Tongue (tissue), 2 donors: ENCODE data around the gene NCDN. TPM values are rescaled to one million over a fixed set of nuclear protein-coding genes. Genes with fewer than 3 reads are reported as not detected.

Source experiments
- DNase-seq: peaks from one replicate; pipeline ENCODE4 v3.0.0-alpha.2; 2015
- total RNA-seq: library from RNA; depleted of rRNA; stranded (reverse); fragments of >200 nt; gene quantifications from one replicate; pipeline ENCODE4 v1.2.3, GENCODE V29; 2014

NCDN gene
- total RNA-seq, 1 donor from 2014 or later = 16.1 TPM

DNA sequence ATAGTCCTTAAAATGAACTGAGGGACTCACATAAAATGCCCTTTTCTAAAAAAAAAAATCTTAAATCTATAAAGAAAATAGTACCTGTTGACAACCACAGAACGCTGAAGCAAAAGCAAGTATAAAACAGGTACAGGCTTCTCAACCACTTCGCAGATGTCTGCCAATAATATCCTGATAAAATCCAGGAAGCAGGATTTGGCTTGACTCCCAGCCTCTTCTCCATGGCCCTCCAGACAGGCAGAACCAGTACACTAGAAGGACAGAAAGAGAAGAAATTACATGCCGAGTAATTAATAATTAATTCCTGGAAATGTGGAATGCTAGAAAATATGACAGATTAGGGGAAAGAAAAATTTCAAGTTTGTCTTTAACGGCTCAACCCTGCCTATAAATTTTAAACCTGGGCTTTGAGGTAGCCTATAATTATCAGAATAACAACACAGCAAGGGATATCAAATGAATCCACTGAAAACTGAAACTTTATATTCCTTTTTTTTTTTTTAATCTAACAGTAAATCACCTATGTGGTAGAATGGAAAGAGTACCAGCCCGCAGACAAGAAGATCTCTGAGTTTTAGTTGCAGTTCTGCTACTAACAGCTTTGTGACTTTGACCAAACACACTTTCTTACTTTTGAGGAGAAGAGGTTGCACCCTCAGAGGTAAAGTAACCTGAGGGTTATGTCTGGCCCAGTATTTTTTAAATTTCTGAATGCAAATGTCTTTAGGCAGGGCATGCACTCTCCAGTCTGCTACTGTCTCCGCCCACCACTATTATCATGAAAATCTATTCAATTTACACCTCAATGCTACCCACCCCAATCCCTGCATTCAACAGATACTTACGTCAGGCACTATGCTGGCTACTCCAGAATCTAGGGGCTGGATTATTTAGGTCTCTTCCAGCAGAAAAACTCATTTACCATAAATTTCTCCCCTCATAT is 3.1 kb upstream of the NCDN start:
- DNase-seq = no peak

DNA sequence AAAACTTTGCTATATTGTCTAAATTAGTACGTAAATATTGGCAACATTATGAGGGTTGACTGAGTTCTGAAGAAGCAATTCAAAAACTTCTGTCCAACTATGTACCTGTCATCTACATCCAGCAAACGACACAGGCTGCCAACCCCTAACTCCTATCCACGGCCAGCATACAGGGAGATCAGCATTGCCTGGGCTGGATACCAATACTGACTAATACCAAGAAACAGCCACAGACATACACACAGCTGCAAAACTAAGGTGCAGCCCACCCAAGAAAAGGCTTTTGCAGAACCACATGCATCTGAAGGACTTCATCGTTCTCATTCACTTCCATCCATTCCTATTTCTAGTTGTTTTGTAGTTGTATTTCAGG is 2.4 kb upstream of the NCDN start:
- DNase-seq = peak; percentile 18

DNA sequence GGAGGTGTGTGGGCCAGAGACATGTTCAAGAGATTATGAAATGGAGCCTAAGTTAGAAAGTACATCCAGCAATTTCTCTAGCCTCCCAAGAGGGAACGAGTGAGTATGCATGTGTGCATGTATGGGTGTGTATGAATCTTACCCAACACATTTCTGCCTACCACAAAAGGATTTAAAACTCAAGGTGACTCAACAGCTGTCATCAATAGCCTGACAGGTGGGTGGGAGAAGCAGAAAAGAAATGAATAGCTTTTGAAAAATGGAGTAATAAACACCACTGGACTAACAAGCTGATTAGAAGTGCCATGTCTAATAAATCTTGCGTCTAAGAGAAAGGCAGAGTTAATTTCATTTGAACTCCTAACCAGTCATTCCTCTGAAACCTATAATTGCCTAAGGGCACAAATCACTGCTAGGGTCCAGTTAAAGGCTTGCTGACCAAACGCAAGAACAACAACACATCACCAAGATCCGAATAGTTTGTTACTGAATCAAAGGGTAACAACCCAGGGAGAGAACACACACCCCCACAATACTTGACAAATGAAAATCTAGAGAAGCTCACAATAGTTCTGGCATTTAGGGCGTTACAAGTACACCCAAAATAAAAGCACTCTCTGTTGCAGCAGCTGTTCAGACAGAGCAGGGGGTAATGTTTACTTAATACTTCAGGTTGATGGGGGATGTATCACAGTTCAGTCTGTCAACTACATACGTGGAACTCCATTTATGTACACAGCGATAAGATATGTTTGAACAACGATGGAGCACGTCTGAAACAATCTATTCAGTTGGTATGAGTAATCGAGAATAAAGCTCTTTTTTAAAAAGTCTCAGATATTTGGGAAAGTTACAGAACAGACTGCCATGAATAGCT is 1.8 kb upstream of the NCDN start:
- peak; percentile 31 for DNase-seq

DNA sequence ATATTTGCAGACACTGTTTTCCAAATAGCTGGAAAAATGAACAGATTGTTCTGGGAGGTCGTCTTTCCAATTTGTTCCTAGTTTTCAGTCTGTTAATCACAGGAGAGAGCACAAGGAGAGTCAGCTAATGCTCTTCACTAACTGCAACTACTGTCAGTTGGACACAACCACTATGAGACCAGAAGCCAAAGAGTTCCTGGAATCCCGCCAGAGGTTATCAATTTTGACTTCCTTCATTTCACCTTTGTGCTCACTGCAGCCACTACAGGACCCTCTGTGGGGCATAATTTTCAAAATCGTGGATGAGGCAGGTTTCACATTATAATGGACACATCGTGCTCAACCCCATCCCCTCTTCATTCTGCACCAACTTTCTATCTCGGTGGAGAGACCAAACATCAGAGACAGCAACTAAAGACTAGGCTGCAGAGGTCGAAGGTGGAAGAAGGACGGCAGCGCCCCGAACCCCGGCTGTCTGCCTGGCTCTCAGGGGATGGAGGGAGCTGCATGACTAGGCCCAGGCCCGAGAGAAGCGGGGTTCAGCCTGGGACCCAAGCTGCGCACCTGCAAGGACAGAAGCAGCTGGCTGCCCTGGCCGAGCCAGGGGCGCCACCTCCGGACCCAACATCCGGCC is 998 bp upstream of the NCDN start:
- no peak for DNase-seq

DNA sequence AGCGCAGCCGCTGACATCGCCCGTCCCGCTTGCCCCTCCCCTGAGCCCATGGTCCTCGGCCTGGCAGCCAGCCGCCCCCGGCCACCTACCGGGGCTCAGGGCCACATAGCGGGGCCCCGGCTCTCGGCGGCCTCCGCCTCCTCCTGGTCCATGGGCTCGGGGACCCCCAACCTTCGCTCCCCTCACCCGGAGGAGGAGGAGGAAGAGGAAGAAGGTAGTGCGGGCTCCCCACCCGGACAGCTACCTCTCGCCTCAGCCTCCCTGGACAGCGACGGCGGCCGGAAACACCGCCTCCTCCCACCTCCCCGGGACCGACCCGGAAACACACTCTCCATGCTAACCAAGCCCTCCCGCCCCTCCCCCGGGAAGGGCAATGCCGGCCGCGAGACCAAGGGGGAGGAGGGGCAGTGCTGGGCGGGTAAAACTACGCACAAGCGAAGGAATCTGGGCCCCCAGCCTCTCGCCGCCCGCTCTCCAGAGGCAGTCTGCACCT is 435 bp upstream of the NCDN start, which contains the start of gene KIAA0319L:
Gene KIAA0319L (minus strand): TSS at position 286 of the 493 bp plus-strand sequence. CDS start 2,912 bp downstream, outside the sequence.
- no peak for DNase-seq

DNA sequence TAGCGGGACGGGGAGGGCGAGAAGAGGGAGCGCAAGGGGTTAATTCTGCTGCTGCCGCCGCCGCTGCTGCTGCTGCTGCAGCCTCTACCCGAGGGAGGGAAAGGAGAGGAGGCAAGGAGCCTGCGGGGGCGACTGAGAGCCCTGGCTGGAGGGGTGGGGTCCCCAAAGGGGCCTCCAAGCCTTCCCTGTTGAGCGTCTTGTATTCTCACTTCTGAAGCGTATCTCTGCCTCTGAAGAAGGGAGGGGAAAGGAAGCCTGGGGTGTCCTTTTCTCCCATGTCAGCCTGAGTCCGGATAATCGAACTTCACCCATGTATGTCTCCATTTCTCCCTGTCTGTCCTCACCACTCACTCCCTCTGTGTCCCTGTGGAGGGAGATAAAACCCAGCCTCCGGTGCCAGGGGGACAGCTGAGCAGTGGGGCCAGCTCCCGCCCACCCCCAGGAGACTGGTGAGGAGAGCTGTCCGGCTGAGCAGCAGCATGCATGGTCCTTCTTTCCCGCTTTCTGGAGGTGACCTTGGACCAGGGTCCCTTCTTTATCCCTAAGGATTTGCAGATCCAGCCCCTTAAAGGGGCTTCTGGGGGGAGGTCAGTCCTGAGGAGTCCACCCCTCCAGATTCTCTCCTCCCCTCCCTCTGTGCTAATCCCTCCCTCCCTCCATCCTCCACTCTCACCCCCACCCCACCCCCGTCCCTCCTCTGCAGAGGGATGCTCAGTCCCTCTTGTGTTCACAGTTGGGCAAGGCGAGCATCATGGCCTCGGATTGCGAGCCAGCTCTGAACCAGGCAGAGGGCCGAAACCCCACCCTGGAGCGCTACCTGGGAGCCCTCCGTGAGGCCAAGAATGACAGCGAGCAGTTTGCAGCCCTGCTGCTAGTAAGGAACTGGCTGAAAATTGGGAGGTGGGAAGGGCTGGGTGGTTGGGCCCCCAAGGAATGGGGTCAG is 1.0 kb downstream of the NCDN start:
- peak; percentile 45 for DNase-seq

DNA sequence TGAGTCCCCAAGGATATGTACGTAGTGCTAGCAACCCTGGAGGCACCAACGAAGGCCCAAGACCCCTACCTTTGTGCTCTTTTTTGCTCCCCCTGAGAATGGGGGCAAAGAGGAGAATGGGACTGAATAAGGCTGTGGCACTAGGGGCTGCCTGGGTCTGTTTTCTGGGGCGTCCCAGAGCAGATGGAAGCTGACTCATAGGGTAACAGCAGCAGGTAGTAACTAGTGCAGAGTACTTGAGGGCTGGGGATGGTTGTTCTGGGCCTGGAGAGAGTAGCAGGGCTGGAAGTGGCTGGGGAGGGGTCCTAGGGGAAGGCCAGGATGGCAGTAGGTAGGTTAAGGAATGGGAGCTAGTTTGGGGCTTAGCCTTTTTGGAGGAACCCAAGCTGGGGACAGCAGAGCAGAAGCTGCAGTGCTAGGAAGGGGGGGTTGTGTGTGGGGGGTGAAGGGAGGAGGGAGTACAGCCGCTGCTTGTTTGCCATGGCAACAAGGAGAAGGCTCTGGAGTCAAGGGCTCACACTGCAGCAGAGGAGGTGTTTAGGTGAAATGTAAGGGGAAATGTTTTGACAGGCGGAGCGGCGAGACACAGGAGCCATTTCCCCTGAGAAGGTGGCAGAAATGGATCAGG is 1.8 kb downstream of the NCDN start:
- no peak for DNase-seq

DNA sequence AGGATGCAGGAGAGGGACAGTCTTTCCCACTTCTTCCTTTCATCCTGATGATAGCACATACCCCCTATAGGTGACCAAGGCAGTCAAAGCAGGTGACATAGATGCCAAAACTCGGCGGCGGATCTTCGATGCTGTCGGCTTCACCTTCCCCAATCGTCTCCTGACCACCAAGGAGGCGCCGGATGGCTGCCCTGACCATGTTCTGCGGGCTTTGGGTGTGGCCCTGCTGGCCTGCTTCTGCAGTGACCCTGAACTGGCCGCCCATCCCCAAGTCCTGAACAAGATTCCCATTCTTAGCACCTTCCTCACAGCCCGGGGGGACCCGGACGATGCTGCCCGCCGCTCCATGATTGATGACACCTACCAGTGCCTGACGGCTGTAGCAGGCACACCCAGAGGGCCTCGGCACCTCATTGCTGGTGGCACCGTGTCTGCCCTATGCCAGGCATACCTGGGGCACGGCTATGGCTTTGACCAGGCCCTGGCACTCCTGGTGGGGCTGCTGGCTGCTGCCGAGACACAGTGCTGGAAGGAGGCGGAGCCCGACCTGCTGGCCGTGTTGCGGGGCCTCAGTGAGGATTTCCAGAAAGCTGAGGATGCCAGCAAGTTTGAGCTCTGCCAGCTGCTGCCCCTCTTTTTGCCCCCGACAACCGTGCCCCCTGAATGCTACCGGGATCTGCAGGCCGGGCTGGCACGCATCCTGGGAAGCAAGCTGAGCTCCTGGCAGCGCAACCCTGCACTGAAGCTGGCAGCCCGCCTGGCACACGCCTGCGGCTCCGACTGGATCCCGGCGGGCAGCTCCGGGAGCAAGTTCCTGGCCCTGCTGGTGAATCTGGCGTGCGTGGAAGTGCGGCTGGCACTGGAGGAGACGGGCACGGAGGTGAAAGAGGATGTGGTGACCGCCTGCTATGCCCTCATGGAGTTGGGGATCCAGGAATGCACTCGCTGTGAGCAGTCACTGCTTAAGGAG is 2.9 kb downstream of the NCDN start:
- DNase-seq = peak; percentile 87

DNA sequence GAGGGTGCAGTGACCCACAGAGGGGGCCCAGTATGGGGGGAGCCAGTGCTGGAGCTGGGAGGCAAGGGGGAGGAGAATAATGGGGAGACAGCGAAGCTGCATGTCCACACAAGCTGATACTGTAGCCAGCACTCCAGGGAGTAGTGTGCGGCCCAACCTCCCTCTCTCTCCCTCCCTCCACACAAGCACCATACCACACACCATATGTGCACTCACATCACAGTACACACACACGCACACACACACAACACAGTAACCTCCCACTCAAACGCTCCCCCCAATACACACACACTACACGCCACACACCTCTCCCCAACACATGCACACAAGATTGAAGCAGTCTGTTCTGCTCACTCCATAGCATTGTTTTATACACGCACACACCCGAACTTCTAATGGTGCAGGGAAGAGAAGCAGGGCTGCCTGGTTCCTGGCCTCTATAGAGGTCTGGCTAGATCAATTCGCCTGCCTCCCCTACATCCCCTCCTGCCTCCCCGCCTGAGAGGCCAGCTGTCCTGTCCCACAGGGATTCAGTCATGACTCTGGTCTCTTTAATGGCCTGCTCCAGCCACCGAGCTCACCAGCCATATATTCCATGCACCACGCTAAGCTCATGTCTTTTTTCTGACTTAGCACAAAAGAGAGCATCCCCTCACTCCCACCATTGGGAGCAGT is 3.8 kb downstream of the NCDN start:
- no peak for DNase-seq

DNA sequence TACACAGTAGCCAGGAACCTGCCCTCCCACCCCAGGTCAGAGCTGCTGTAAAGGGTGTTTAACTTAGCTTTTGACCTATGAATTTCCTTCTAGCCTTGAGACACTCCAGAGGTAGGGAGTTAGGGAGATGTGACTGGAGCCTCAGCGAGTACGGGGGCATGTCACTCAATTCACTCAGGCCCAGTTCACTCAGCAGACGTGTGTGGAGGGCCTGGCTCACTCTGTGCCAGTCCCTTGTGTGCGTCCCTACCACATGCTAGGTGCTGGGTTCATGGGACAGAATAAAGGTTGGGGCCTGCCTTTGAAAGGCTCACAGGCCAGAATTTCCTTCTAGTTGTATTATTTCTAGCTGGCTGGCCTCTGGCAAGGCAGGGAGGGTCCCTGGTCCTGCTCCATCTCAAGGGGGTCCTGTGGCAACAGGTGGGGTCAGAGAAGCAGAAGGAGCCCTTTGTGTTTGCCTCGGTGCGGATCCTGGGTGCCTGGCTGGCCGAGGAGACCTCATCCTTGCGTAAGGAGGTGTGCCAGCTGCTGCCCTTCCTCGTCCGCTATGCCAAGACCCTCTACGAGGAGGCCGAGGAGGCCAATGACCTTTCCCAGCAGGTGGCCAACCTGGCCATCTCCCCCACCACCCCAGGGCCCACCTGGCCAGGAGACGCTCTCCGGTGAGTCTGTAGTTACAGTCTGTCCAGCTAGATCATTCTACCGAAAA is 4.5 kb downstream of the NCDN start:
- DNase-seq = no peak

DNA sequence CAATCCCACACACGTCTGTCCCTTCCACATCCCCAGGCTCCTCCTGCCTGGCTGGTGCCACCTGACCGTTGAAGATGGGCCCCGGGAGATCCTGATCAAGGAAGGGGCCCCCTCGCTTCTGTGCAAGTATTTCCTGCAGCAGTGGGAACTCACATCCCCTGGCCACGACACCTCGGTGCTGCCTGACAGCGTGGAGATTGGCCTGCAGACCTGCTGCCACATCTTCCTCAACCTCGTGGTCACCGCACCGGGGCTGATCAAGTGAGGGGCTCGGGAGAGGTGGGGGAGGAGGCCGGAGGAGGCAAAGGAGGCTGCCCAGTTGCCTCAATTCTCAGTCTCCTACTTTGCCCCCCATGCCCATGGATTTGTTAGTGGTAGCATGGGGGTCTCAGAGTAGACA is 5.6 kb downstream of the NCDN start:
- no peak for DNase-seq

DNA sequence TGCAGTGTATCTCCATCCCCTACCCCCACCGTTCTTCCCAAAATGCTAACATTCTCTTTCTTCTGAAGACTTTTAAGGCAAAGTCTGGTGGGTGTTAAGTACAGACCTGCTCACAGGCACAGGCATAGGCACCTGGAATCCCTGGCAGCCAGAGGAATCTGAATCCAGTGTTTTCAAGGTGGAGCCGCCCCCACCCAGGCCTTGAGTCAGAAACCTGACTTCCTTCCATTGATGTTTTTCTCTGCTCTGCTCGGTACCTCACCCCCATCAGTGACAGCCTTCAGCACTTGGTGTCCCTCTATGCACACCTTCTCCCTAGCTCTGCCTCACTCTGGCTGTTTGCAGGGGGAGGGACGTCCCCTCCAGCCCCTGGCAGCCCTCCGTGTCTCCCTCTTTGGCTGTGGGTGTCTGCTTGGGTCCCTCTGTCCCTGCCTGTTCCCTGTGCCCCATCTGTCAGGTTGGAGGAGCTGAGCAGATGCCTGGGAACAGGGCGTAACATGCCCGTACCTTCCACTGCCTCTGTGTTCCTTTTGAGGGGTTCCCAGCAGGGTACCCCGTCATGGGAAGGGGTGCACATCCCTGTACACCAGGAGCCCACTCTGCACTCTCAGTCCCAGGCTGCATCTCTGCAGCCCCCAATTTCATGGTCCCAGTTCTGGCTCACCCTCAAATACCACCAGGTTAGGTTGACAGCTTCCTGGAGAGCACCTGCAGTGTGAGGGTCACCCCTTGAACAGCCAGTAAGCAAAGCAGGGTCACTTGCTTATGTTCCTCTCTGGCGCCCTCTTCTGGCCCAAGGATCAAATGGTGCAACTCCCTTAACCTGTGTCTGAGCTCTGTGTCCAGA is 6.7 kb downstream of the NCDN start:
- peak; percentile 86 for DNase-seq

DNA sequence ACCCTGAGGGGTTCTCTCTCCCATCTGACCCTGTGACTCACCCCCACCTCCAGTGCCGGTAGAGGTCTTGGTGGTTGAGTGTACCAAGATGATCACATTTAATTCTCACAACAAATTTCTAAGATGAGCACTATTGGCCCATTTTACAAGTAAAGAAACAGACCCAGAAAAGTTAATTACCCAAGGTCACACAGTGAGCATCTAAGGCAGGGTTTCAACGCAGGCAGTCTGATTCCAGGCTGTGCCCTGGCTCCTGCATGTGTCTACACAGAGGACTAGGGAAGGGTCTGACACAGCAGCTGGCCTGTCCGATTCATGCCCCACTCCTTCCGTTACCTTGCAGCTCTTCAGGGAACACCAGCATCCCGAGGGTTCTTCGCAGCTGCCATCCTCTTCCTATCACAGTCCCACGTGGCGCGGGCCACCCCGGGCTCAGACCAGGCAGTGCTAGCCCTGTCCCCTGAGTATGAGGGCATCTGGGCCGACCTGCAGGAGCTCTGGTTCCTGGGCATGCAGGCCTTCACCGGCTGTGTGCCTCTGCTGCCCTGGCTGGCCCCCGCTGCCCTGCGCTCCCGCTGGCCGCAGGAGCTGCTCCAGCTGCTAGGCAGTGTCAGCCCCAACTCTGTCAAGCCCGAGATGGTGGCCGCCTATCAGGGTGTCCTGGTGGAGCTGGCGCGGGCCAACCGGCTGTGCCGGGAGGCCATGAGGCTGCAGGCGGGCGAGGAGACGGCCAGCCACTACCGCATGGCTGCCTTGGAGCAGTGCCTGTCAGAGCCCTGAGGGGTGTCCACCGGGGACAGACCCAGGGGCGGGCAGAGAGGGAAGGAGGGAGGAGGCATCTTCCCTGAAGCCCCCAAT is 7.5 kb downstream of the NCDN start:
- DNase-seq = no peak

DNA sequence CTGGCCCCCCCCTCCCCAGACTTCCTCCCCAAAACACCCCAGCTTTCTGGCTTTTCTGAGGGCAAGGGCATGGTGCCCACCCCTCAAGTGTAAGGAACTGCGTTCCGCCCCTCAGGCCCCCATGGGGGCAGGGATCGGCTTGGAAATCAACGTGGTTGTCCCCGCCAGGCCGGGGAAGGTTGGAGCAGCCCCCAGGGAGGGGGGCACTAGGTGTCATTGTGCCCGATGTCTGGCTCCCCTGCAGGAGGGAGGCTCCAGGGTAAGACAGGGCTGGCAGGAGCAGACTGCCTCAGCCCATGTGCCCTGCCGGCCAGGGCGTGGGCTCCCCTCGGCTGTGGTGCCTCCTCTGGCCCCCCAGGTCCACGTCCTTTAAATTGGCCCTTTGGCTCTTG is 8.1 kb downstream of the NCDN start:
- no peak for DNase-seq

DNA sequence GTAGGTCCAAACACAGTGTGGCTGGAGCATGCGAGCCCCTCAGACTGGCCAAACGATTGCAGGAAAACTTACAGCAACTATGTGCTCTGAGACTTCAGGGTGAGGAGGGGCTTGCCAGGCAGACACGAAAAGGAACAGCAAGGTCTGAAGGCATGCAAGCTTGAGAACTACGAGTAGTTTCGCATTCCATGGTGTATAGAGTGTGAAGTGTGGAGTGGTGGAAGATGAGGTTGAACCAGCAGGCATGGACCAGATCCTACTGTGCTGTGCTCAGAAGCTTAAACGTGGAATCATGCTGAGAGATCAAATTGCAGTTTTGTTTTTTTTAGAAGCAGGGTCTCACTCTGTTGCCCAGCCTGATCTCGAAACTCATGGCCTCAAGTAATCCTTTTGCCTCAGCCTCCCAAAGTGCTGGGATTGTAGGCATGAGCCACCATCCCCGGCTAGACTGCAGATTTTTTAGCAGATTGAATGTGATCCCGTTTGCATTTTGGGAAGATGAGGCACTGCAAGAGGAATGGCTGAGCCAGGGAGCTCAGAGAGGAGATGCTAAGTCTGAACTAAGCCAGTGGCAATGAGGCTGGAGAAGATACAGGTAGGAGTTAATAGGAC is 10.5 kb downstream of the NCDN start:
- no peak for DNase-seq

DNA sequence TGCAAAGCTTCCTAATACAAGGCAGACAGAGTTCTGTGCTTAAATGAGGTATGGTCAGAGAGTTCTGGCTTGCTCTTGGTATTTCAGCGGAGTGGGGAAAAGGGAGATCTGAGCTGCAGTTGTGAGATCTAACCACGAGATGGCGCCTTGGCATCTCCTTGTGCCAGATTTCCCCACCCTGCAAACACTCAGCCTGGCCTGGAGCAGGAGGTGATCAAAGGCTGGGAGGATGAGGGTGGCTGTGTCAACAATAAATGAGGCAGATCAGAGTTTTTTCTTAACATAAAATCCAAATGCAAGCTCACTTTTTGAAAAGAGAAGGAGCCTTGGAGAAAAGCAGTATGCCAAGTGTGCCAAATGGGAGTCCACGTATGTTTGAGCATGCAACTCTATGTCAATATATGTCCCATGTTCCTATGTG is 11.4 kb downstream of the NCDN start:
- DNase-seq = peak; percentile 90
